HG03571 (cell line): ENCODE measurements around the gene MERTK.
"Not testable (repeated sequence)": the region's sequence is repeated elsewhere in the genome, so short reads cannot be mapped to it uniquely, and the experiment has no call there.

Source experiments
- ATAC-seq: cut with Tn5 transposase; IDR thresholded peaks from one replicate; pipeline ENCODE4 v1.9.1; 2021; ENCODE audit not compliant: unreplicated experiment

MERTK gene

GRCh38 chr2:111945444-111946293 lies 47.3 kb downstream of the MERTK start:
- no peak for ATAC-seq

- no peak for ATAC-seq
These were observed 48.1 kb downstream of the MERTK start for GRCh38 chr2:111946294-111947114.

GRCh38 chr2:111947219-111947618 lies 48.8 kb downstream of the MERTK start:
- ATAC-seq, result no peak

DNA sequence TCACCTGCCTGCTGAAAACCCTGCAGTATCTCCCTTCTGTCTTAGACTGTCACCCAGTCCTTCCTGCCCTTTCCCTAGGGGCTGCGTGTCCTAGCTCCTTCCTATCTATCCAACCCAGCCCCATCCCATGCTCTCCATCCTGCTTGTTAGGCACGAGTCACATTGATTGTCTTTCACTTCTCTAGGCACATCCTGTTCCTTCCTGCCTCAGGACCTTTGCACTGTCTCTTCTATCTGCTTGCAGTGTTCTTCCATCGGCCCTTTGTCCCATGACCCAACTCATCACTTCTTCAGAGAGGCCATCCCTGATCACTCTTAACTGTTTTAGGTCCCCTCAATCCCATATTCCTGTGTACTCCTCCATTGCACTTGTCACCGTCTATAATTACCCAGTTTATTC lies 50.4 kb downstream of the MERTK start:
- no peak for ATAC-seq

DNA sequence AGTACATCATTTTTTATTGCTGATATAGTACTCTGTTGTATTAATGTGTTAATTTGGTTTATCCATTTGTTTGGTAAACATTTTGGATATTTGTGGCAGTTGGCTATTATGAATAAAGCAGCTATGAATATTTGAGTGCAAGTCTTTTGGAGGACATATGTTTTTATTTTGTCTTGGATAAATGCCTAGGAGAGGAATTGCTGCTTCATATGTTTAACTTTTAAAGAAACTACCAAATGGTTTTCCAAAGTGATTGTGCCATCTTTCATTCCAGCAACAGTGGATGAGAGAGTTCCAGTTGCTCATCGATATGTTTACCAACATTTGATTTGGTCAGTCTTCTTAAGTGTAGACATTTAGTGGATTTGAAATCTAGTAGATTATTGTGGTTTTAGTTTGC lies 51.8 kb downstream of the MERTK start:
- no peak for ATAC-seq

GRCh38 chr2:111951486-111951885 lies 53.1 kb downstream of the MERTK start:
- no peak for ATAC-seq

GRCh38 chr2:111952871-111953452 lies 54.6 kb downstream of the MERTK start:
- ATAC-seq, result no peak

DNA sequence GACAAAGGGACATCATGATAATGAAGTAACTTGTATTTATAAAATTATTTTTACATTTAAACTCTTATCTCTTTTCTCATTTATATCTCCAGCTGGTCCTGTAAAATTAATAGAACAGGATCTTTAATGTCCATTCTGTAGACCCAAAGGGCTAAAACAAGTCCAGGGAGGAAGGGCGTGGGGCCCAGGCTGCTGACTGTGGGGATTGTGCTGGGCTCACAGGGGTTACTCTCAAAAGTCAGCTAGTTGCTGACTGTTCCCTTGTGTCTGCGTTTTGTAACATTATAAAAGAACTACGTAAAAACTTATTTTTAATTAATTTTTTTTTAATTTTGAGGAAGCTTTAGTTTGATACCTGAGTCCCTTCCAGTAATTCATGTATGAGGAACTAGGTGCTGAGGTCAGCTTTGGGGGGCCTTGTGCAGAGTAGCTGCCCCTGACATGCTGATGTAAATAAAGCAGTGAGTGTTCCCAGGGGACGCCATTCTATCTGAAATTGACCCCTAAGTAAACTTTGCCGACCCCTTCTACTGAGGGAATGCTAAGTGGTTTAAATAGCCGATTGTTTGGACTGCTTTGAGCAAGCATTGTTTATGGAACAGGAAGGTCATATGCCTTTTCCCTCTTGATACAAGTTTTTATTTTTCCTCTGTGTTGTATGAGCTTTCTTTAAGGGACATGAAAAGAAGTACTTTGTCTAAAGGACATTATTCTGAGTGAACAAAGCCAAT lies 56.4 kb downstream of the MERTK start:
- ATAC-seq, result no peak

- ATAC-seq, result no peak
These were observed 59.5 kb downstream of the MERTK start for GRCh38 chr2:111957872-111958354.

DNA sequence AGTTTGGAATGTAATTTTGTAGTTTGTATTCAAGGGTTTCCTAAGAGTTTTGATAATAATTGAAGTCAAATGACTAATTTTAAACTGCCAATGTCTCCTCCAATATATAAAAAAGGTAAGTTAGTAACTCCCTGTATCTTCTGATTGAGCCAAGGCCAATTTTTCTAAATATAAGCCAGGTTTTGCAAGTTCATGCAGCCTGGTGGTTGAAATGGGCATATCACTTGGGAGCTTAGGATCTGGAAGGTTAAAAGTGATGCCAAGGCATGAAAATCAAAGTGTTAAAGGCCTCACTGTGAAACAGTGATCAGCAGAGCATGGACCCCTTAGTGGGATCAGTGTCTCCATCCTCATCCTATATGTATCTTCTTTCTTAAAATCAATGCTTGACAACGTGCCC lies 60.5 kb downstream of the MERTK start:
- no peak for ATAC-seq

- ATAC-seq, result no peak
These were observed 63.3 kb downstream of the MERTK start for GRCh38 chr2:111961663-111962062.

DNA sequence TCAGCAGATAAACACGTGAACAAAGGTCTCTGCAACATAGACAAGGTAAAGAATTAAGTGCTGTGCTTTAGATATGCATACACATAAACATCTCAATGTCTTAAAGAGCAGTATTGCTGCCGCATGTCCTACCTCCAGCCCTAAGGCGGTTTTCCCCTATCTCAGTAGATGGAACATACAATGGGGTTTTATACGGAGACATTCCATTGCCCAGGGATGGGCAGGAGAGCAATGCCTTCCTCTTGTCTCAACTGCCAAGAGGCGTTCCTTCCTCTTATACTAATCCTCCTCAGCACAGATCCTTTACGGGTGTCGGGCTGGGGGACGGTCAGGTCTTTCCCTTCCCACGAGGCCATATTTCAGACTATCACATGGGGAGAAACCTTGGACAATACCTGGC lies 64.7 kb downstream of the MERTK start:
- ATAC-seq, result not testable (repeated sequence)

DNA sequence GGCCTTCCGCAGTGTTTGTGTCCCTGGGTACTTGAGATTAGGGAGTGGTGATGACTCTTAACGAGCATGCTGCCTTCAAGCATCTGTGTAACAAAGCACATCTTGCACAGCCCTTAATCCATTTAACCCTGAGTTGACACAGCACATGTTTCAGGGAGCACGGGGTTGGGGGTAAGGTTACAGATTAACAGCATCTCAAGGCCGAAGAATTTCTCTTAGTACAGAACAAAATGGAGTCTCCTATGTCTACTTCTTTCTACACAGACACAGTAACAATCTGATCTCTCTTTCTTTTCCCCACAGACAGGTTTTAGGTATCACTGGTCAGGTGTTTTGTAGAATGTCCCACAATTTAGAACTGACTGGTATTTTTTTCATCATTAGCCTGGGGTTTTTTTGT lies 65.1 kb downstream of the MERTK start:
- not testable (repeated sequence) for ATAC-seq

DNA sequence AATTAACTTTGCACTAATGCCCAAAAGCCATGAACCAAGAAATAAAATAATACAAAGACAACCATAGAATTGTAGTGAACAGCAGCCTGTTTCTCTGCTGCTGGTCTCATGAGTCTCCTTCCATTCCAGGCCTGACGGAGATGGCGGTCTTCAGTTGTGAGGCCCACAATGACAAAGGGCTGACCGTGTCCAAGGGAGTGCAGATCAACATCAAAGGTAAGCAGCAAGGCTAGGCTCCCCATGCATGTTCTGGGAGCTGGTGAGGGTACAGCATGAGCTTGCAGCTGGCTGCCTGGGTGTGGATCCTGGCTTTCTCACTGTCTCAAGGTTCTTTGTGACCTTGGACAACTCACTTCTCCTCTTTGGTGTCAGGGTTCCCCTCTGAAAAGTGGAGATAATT lies 66.7 kb downstream of the MERTK start:
- no peak for ATAC-seq

GRCh38 chr2:111966241-111966640 lies 67.8 kb downstream of the MERTK start:
- no peak for ATAC-seq

- ATAC-seq, result no peak
These were observed 68.6 kb downstream of the MERTK start for GRCh38 chr2:111967018-111967417.

DNA sequence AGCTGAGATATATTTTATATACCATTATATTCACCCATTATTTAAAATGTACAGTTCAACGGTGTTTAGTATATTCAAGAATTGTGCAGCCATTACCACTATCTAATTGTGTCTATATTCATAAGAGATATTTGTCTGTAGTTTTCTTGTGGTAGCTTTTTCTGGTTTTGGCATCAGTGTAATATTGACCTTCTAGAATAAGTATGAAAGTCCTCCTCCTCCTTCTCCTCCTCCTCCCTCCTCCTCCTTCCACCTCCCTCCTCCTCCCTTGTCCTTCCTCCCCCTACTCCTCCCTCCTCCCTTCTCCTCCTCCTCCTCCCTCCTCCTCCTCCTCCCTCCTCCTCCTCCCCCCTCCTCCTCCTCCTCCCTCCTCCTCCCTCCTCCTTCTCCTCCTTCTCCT lies 72.0 kb downstream of the MERTK start:
- no peak for ATAC-seq

DNA sequence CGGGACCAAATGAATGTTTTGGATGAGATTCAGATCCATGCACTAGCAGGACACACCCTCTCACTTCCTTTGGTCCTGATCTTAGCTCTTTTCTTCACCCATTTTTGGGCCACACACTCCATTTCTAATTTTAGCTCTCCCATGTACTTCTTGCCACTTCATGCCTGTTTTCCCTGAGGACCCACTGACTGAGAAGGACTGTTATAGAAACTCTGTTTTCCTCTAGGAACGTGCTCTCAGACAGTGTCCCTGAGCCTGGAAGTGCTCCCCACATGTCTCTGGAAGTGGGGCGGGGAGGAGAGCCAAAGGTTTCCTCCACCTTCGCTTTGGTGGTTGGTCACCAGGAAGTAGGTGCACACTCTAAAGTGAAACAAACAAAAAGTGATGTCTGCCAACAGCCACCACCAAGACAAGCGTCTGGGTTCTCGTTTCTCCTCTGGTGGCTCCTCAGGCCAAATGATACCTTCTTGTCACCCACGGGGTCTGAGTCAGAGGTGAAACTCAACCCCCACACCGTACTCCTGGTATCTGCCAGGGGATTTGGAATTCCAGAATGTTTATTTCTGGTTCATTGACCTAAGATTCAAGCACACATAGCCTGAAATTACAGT lies 74.7 kb downstream of the MERTK start:
- ATAC-seq, result no peak

- no peak for ATAC-seq
These were observed 75.3 kb downstream of the MERTK start for GRCh38 chr2:111973701-111974100.

GRCh38 chr2:111975053-111975552 lies 76.7 kb downstream of the MERTK start:
- ATAC-seq, result no peak
